Aorta (tissue), 5 donors: ENCODE data around the gene ASPN. TPM values are rescaled to one million over a fixed set of nuclear protein-coding genes. Genes with fewer than 3 reads are reported as not detected.

Experiments used
- ATAC-seq: fragments of 200-7000 bp; cut with Tn5 transposase; one replicate; pipeline ENCODE4 v1.9.1; 2022; ENCODE audit warnings: moderate library complexity; ENCODE audit not compliant: low FRiP score
- DNase-seq, 2 donors: peaks; one replicate each; pipeline ENCODE4 v3.0.0-alpha.2; 2020
- H3K27ac ChIP-seq, 2 donors: one replicate each; pipeline ENCODE4 v1.5.1; 2013; ENCODE audit warnings: low read length in 2 of 2, mild to moderate bottlenecking in 2 of 2, moderate library complexity in 2 of 2, control low read depth in 1 of 2, inconsistent platforms in 1 of 2, low read depth in 1 of 2
- H3K27me3 ChIP-seq, 2 donors: one replicate each; pipeline ENCODE4 v1.6.1; 2013; ENCODE audit warnings: control low read depth in 1 of 2, low read length in 1 of 2, mild to moderate bottlenecking in 1 of 2, moderate library complexity in 1 of 2; ENCODE audit not compliant: insufficient read depth in 2 of 2, control insufficient read depth in 1 of 2
- H3K36me3 ChIP-seq, 2 donors: one replicate each; pipeline ENCODE4 v1.6.1; 2013; ENCODE audit warnings: control low read depth in 1 of 2, low read length in 1 of 2, mild to moderate bottlenecking in 1 of 2; ENCODE audit not compliant: insufficient read depth in 2 of 2, control insufficient read depth in 1 of 2
- H3K4me1 ChIP-seq, 2 donors: one replicate each; pipeline ENCODE4 v1.6.1; 2013; ENCODE audit warnings: low read length in 2 of 2, control low read depth in 1 of 2, mild to moderate bottlenecking in 1 of 2, moderate library complexity in 1 of 2; ENCODE audit not compliant: insufficient read depth in 2 of 2, control insufficient read depth in 1 of 2
- H3K4me3 ChIP-seq, 2 donors: one replicate each; pipeline ENCODE4 v1.5.1; 2013; ENCODE audit warnings: low read length in 2 of 2, control low read depth in 1 of 2, mild to moderate bottlenecking in 1 of 2
- H3K9me3 ChIP-seq: one replicate; pipeline ENCODE4 v1.6.1; 2013; ENCODE audit warnings: mild to moderate bottlenecking, low read length; ENCODE audit not compliant: control insufficient read depth
- WGBS, 2 donors: extraction: QIAGEN DNeasy Blood & Tissue Kit; methylation state at CpG; one replicate each; pipeline ENCODE4 v1.1.7; 2013; 5-methylcytosine and 5-hydroxymethylcytosine counted together
- intact Hi-C, 2 donors: fragments of 100-400 bp; cut with DNase I; formaldehyde crosslinking; loops; one replicate each; pipeline versions ENCODE4 v1.14.2 to v1.15.0; 2022
- polyA plus RNA-seq, 2 donors: library from polyadenylated mRNA; stranded (reverse); fragments of 200-250 nt; gene quantifications; one replicate each; pipeline ENCODE4 v1.2.3, GENCODE V29; 2013
- total RNA-seq, 2 donors: library from RNA; stranded (reverse); fragmentation: NEBNext Ultra II Directional; extraction: Animal tissue kit (Norgen Biotek cat#: 25700); gene quantifications; one replicate each; pipeline ENCODE4 v1.2.1, GENCODE V29; 2021
- donor health status: healthy with polysubstance abuse.
- donor health status: Bipolar disorder and iron deficiency.
- donor health status: DM: no; HTN: no; CAD: no.
- donor health status: DM: no; HTN: no; CAD: no.
- donor health status: DM: yes; HTN: yes; CAD: no.

Gene ASPN
- total and polyA plus RNA-seq, 4 donors, result 79.8 to 227 (median 97.5) TPM

DNA sequence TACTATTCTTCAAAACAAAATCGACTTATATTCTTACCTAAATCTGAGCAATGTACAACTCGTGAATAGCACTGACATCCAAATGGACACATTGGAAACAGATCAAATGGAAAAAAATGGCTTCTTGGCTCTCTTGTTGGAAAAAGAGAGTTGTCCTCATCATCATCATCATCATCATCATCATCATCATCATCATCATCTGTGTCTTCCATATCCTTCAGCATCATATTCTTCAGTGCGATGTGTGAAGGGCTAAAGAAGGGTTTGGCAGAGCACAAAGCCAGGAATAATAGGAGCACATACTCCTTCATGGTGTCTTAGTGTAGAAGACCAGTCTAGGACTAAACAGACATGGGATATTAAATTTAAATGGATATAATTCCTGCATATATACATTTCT is 7.7 kb downstream of the ASPN start:
- Histone ChIP-seq H3K27me3 (no peaks in the 10 kb centered on the region), H3K27ac (no peak overlapping the region), H3K36me3 (peaks cover 3 to 5% of the 10 kb centered on the region in 2 donors), H3K9me3 (no peaks in the 10 kb centered on the region), H3K4me3 (no peak overlapping the region), H3K4me1 (peaks cover 3 to 9% of the 10 kb centered on the region in 2 donors)
- intact Hi-C loops, result no loop called here
- no peak for DNase-seq
- no peak for ATAC-seq
- WGBS, 2 donors, result 81 to 85% methylated on average over 3 of the region's 3 CpGs

DNA sequence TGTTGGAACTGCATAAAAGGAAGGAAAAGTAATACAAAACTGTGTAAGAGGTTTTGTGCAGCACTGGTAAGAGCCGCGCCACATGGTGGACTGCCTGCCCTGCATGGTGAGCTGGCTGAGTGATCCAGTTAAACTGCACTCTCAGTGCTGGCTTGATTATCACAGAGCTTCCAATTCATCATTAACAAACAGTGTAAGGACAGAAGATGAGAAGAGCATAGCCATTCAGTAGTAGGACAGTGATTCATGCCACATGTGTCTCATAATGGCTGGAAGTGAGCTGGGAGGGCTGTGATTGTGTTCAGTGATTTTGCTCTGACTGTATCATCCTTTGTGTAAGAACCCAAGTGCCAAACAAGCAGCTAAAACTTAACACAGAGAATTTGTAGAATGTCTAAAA is 14.1 kb downstream of the ASPN start:
- no peaks in the 10 kb centered on the region for H3K27me3 ChIP-seq
- H3K4me1 ChIP-seq, result peaks cover 0 to 2% of the 10 kb centered on the region in 2 donors
- intact Hi-C loops, result no loop called here
- DNase-seq, result no peak
- H3K9me3 ChIP-seq, result no peaks in the 10 kb centered on the region
- peaks cover 6 to 7% of the 10 kb centered on the region in 2 donors for H3K36me3 ChIP-seq
- H3K4me3 ChIP-seq, result no peak overlapping the region
- H3K27ac ChIP-seq, result no peak overlapping the region
- 97 to 98% methylated on average over 2 of the region's 2 CpGs for WGBS, 2 donors
- no peak for ATAC-seq

DNA sequence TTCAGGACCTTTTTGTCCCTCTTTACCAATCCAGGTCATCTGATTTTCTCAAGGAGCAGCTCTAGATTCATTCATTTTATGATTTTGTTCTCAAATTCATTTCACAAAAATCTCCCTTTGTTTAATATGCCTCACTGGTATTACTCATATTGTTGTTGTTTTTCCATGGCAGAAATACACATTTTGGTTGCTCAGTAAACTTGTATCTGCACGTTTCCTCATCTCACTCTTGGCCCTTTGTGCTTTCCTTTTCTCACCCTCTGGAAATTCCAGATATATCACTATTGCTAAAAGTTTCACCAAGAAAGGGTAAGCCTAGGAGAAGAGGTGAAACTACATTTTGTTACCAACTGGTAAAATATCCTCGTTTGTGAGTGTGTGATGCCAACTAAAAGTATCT is 14.8 kb downstream of the ASPN start:
- Histone ChIP-seq H3K4me3 (no peak overlapping the region), H3K27me3 (no peaks in the 10 kb centered on the region), H3K9me3 (no peaks in the 10 kb centered on the region), H3K27ac (peak overlapping the region in 1 of 2 donors; percentile 63), H3K36me3 (peaks cover 3 to 4% of the 10 kb centered on the region in 2 donors), H3K4me1 (peaks cover 4 to 5% of the 10 kb centered on the region in 2 donors)
- intact Hi-C loops, result no loop called here
- WGBS, 2 donors, result 67 to 78% methylated on average over 2 of the region's 2 CpGs
- DNase-seq (no peak), ATAC-seq (no peak)

GRCh38 chr9:92467041-92467440 is 15.3 kb downstream of the ASPN start:
- Histone ChIP-seq H3K27me3 (no peaks in the 10 kb centered on the region), H3K27ac (peak overlapping the region in 1 of 2 donors; percentile 43), H3K4me3 (no peak overlapping the region), H3K9me3 (no peaks in the 10 kb centered on the region), H3K4me1 (peaks cover 4 to 5% of the 10 kb centered on the region in 2 donors), H3K36me3 (peaks cover 3 to 4% of the 10 kb centered on the region in 2 donors)
- ATAC-seq (no peak), DNase-seq (no peak)
- 78 to 86% methylated on average over 1 of the region's 1 CpG for WGBS, 2 donors
- intact Hi-C loops, result no loop called here

DNA sequence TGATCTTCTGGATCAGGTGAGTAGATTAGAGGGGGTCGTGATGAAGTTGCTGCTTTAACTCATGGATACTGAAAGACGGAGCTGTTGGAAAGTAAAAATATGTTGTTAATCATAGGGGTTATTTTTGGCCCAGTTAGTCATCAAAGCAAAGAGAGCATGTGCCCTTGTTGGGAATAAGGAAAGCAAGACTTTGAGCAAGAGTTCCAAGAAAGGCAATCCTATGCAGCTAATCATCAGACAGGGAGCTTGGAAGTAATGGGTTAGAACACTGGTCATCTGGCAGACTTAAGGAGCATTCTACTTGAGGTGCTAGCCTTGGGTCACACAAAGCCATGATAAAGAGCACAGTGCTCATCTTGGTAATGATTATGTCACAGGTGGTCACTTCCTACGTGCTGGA is 18.3 kb downstream of the ASPN start:
- H3K27ac ChIP-seq, result peak overlapping the region; percentile 98 to 100

DNA sequence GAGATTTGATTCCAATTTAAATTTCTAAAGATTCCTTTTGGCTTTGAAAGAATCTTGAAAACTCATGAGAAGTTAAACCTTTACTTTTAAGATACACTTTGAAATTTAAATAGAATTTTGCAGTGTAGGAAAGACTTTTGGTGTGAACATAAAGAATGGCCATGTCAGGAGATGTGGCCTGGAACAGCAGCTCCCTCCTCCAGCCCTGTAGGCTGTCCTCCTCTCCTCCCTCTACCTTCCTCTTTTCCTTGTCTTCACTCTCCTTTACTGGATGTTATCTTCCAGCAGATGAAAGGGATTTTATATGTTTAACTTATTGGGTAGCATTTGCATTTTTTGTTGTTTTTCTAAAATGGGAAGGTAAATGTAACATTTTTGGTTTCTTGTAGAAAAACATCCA is 18.9 kb downstream of the ASPN start:
- H3K27ac ChIP-seq, result peak overlapping the region; percentile 98
- peaks cover 4 to 5% of the 10 kb centered on the region in 2 donors for H3K4me1 ChIP-seq
- ATAC-seq (no peak), DNase-seq (no peak)
- H3K4me3 ChIP-seq, result no peak overlapping the region
- H3K36me3 ChIP-seq, result peaks cover 3 to 4% of the 10 kb centered on the region in 2 donors
- intact Hi-C loops, result loop anchor here in 1 of 2 donors (5.0 kb wide), 1 partner anchor 154 kb away; no protein-coding TSS in a partner anchor
- no peaks in the 10 kb centered on the region for H3K9me3 ChIP-seq
- H3K27me3 ChIP-seq, result no peaks in the 10 kb centered on the region

More for the DNA sequence above, 18.3 kb downstream of the ASPN start:
- ATAC-seq (peak; percentile 87), DNase-seq (no peak)
- Histone ChIP-seq H3K4me3 (no peak overlapping the region), H3K36me3 (peaks cover 3 to 4% of the 10 kb centered on the region in 2 donors), H3K27me3 (no peaks in the 10 kb centered on the region), H3K4me1 (peaks cover 4 to 5% of the 10 kb centered on the region in 2 donors), H3K9me3 (no peaks in the 10 kb centered on the region)
- intact Hi-C loops, result loop anchor here (2.0 to 5.0 kb wide), 3 partner anchors 15 to 153 kb away; partner anchors contain the start of gene ECM2 (in 1 of the 2)
- WGBS, 2 donors, result 1 to 11% methylated on average over 3 of the region's 3 CpGs

DNA sequence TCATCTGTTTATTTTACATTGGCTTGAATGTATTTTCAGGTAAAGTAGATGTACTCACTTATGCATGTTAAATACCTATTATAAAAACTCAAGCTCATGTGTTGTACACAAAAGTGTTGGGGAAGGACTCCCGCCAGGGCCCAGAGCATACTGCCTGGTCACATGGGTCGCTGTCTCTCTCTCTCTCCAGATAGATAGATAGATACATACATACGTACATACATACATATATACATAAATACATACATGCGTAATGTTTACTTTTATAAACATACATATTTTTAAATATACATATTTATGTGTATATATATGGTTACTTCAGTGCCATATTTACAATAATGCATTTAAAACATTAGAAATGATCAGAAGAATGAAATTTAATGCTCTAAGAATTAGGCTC is 24.7 kb downstream of the ASPN start:
- WGBS, 2 donors, result 92 to 96% methylated on average over 4 of the region's 4 CpGs
- ATAC-seq, result no peak
- H3K4me3 ChIP-seq, result no peak overlapping the region

GRCh38 chr9:92455217-92455616 is 27.1 kb downstream of the ASPN start:
- Histone ChIP-seq H3K36me3 (no peaks in the 10 kb centered on the region), H3K9me3 (no peaks in the 10 kb centered on the region), H3K27me3 (no peaks in the 10 kb centered on the region), H3K4me3 (no peak overlapping the region), H3K4me1 (no peaks in the 10 kb centered on the region), H3K27ac (no peak overlapping the region)
- DNase-seq (no peak), ATAC-seq (no peak)
- WGBS, 2 donors, result 86 to 94% methylated on average over 3 of the region's 3 CpGs
- intact Hi-C loops, result no loop called here

More for the DNA sequence above, 24.7 kb downstream of the ASPN start:
- Histone ChIP-seq H3K27me3 (no peaks in the 10 kb centered on the region), H3K27ac (no peak overlapping the region), H3K9me3 (no peaks in the 10 kb centered on the region), H3K4me1 (no peaks in the 10 kb centered on the region), H3K36me3 (no peaks in the 10 kb centered on the region)
- no peak for DNase-seq
- intact Hi-C loops, result no loop called here

DNA sequence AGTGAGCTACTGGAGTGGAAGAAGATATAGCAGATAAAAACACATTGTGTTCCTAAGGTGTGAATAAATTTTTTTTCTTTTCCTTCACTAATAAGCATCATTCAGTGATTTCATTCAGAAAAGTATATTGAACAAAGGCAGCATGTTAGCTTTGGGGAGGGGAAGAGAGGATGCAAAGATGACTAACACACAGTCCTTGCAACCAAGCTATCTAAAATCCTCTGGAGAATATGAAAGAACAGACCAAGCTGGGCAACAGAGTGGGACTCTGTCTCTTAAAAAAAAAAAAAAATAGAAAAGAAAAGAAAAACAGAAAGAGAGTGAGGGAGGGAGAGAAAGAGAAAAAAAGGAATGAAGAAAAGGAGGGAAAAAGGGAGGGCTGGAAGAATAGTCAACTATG is 35.8 kb downstream of the ASPN start:
- Histone ChIP-seq H3K27me3 (no peaks in the 10 kb centered on the region), H3K4me1 (no peaks in the 10 kb centered on the region), H3K36me3 (no peaks in the 10 kb centered on the region), H3K9me3 (no peaks in the 10 kb centered on the region), H3K4me3 (no peak overlapping the region), H3K27ac (no peak overlapping the region)
- intact Hi-C loops, result no loop called here
- DNase-seq (no peak), ATAC-seq (no peak)
